ENCODE measurements around the gene PEF1. TPM values are rescaled to one million over a fixed set of nuclear protein-coding genes. Genes with fewer than 3 reads are reported as not detected.

Gene PEF1
- total RNA-seq, 1 donor from 2014 or later: 69.9 TPM

DNA sequence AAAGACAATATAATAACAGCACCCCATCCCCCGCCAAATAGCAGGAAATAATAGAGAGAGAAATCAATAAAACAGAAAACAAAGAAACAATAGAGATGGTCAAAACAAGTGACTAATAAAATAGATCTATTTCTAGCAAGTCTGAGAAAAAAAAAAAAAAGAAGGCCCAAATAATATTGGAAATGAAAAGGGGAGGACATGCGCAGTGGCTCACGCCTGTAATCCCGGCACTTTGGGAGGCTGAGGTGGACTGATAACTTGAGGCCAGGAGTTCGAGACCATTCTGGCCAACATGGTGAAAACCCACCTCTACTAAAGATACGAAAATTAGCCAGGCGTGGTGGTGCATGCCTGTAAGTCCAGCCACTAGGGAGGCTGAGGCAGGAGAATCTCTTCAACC is 45.7 kb downstream of the PEF1 start:
- H3K36me3 ChIP-seq: no peaks in the 10 kb centered on the region
- H3K27ac ChIP-seq: no peak overlapping the region
- DNase-seq: peak; percentile 12
- no peaks in the 10 kb centered on the region for H3K27me3 ChIP-seq
- no peak for ATAC-seq
- TF ChIP-seq, protein P1, sequence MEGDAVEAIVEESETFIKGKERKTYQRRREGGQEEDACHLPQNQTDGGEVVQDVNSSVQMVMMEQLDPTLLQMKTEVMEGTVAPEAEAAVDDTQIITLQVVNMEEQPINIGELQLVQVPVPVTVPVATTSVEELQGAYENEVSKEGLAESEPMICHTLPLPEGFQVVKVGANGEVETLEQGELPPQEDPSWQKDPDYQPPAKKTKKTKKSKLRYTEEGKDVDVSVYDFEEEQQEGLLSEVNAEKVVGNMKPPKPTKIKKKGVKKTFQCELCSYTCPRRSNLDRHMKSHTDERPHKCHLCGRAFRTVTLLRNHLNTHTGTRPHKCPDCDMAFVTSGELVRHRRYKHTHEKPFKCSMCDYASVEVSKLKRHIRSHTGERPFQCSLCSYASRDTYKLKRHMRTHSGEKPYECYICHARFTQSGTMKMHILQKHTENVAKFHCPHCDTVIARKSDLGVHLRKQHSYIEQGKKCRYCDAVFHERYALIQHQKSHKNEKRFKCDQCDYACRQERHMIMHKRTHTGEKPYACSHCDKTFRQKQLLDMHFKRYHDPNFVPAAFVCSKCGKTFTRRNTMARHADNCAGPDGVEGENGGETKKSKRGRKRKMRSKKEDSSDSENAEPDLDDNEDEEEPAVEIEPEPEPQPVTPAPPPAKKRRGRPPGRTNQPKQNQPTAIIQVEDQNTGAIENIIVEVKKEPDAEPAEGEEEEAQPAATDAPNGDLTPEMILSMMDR (IDR thresholded peaks at IDR 0.05): no peak
- no peak overlapping the region for H3K4me3 ChIP-seq
- H3K4me1 ChIP-seq: peaks cover 5% of the 10 kb centered on the region
- intact Hi-C loops (cut with DNase I): no loop called here
- no peaks in the 10 kb centered on the region for H3K9me3 ChIP-seq

GRCh38 chr1:31596737-31597097 is 48.0 kb downstream of the PEF1 start:
- intact Hi-C loops (cut with DNase I): no loop called here
- DNase-seq: no peak
- Histone ChIP-seq H3K36me3 (no peaks in the 10 kb centered on the region), H3K4me3 (no peak overlapping the region), H3K4me1 (peaks cover 5% of the 10 kb centered on the region), H3K27me3 (no peaks in the 10 kb centered on the region), H3K27ac (no peak overlapping the region), H3K9me3 (no peaks in the 10 kb centered on the region)
- TF ChIP-seq, protein P1 (IDR thresholded peaks at IDR 0.05): no peak
- ATAC-seq: no peak

DNA sequence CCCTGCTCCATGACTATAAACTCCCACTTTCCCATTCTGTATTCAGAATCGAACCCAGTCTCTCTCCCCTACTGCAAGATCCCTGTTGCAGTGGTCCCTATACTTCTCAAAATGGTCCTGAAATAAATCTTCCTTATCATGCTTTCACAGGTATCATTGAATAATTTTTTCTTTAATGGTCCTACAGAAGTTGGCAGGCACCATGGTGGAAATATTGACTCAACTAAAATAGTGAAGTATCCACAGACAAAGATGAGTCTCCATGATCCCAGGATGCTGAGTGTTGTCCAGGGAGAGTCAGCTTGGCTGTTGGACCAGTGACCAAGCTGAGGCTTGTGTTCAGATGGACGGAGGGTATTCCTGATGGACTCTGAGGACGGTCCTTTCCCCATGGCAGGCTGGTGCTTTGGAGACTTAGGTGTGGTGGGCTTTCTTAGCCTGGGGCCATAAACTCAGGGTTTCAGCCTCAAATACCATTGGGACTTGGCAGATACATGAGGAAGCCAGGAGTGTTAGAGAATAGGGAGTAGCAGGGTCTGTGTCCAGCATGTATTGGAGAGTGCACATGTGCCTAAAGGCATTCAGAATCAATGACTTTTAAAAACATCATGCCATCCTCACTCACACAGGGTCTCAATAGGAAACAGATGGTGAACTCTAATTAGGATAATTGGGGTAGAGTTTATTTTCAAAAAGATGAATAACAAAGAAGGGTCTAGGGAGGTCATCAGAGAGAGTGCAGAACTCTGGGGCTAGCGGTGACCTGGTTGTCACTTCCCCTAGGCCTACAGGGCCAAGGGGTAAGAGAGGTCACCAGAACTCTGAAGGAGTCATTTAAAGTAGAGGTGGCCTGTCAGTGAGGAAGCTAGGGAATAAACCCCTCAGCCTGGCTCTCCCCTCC is 48.6 kb downstream of the PEF1 start:
- Histone ChIP-seq H3K4me3 (no peak overlapping the region), H3K27me3 (no peaks in the 10 kb centered on the region), H3K9me3 (no peaks in the 10 kb centered on the region), H3K27ac (no peak overlapping the region), H3K36me3 (no peaks in the 10 kb centered on the region), H3K4me1 (peaks cover 5% of the 10 kb centered on the region)
- intact Hi-C loops (cut with DNase I): no loop called here
- TF ChIP-seq, protein P1 (IDR thresholded peaks at IDR 0.05): no peak
- ATAC-seq: no peak
- no peak for DNase-seq

DNA sequence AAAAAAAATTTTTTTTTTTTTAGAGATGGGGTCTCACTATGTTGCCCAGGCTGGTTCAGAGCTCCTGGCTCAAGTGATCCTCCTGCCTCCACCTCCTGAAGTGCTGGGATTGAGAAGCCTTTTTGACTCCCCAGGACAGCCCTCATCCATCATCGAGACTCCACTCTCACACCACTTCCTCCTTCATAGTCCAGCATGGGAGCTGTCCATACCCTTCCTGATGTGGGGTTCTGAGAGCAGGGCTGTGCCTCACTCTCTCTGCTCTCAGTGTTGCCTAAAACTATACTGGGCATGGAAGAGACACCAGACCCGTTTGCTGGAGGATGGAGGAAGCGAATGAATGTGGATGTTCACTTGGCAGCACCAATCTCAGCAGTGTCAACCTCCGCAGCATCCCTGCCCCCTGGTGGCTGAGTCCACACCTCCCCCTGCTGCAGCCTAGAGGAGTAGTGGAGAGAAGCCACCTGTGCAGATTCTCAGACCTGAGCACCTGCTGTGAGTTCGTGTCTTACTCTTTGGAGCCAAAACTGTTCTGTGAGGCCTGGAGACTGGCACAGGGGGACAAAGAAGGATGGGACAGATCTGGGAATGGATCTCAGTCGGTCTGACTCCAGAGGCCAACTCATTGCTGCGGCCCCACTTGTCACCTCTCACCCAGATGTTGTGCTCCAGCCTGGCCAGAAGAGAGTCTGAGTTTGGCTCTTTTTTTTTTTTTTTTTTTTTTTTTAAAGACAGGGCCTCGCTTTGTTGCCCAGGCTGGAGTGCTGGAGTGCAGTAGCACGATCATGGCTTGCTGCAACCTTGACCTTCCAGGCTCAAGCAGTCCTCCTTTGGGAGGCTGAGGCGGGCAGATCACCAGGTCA is 50.7 kb downstream of the PEF1 start:
- DNase-seq: peak; percentile 89
- Histone ChIP-seq H3K4me3 (no peak overlapping the region), H3K27me3 (no peaks in the 10 kb centered on the region), H3K4me1 (peaks cover 13% of the 10 kb centered on the region), H3K9me3 (no peaks in the 10 kb centered on the region), H3K36me3 (no peaks in the 10 kb centered on the region), H3K27ac (no peak overlapping the region)
- intact Hi-C loops (cut with DNase I): no loop called here
- TF ChIP-seq, protein P1 (IDR thresholded peaks at IDR 0.05): peak; percentile 77
- ATAC-seq: peak; percentile 95

DNA sequence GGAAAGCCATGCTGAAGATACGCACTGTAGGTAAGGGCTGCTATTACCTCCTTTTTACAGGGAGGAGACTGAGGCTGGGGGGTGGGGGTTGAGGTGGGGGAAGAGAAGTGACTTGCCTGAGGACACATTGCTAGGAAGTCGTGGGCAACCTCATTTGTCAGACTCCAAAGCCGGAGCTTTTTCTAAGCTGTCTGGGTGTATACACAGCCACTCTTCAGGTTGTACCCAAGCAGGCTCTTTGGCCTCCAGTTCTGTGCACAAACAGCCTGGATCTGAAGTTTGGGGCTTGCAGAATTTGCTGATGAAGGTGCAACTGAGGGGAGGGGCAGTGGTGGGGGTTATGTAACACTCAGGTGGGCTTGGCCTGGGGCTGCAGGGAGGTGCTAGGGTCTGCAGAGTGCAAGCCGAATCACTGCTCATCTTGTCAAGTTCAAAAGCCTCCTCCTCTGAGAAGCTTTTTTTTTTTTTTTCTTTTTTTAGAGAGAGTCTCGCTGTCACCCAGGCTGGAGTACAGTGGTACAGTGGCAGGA is 51.5 kb downstream of the PEF1 start:
- H3K9me3 ChIP-seq: no peaks in the 10 kb centered on the region
- intact Hi-C loops (cut with DNase I): no loop called here
- TF ChIP-seq, protein P1 (IDR thresholded peaks at IDR 0.05): no peak
- no peak overlapping the region for H3K4me3 ChIP-seq
- H3K36me3 ChIP-seq: no peaks in the 10 kb centered on the region
- no peak overlapping the region for H3K27ac ChIP-seq
- H3K27me3 ChIP-seq: no peaks in the 10 kb centered on the region
- H3K4me1 ChIP-seq: peaks cover 21% of the 10 kb centered on the region
- DNase-seq (peak; percentile 43), ATAC-seq (no peak)
